Loucy (cell line): ENCODE data around the gene CACNA2D1.

ENCODE experiments used
- CTCF ChIP-seq: fragments of 200-600 bp; sonication (generic); conservative IDR thresholded peaks from 2 replicates; pipeline ENCODE4 v1.5.1; 2014; ENCODE audit warnings: mild to moderate bottlenecking, antibody characterized with exemption, low read length
- EZH2phosphoT487 ChIP-seq: fragments of 200-600 bp; IDR thresholded peaks from 2 replicates; pipeline ENCODE4 v1.6.1; 2018; ENCODE audit warnings: antibody characterized with exemption, mild to moderate bottlenecking, moderate library complexity, borderline replicate concordance

GRCh38 chr7:82079527-82079926 is 364.1 kb downstream of the CACNA2D1 start:
- no peak for TF ChIP-seq CTCF
- no peak for TF ChIP-seq EZH2phosphoT487
